CD14-positive monocyte (primary cell): ENCODE data around the gene NBEA. TPM values are rescaled to one million over a fixed set of nuclear protein-coding genes. Genes with fewer than 3 reads are reported as not detected.

Experiments
- DNase-seq, 3 donors: peaks; one replicate each; pipeline ENCODE4 v3.0.0-alpha.2; 2011 to 2022
- H2AFZ ChIP-seq: 2 replicates; pipeline ENCODE4 v1.6.0; 2012; ENCODE audit warnings: mild to moderate bottlenecking, low read depth, low read length, inconsistent platforms; ENCODE audit not compliant: insufficient read depth, poor library complexity, severe bottlenecking
- H3K27ac ChIP-seq, 2 donors: 1 replicate in 1 of 2; 2 replicates in 1 of 2; pipeline ENCODE4 v1.5.1; 2012 to 2013; ENCODE audit warnings: low read length in 2 of 2, control low read depth in 1 of 2, inconsistent platforms in 1 of 2, low read depth in 1 of 2, mild to moderate bottlenecking in 1 of 2
- H3K27me3 ChIP-seq, 2 donors: one replicate each; pipeline versions ENCODE4 v1.6.0 to v1.6.1; 2011 to 2013; ENCODE audit warnings: low read length in 2 of 2; ENCODE audit not compliant: control insufficient read depth in 2 of 2, insufficient read depth in 2 of 2
- H3K36me3 ChIP-seq, 2 donors: replicated peaks in 1 of 2; 1 replicate in 1 of 2; 2 replicates in 1 of 2; pipeline versions ENCODE4 v1.5.1 to v1.6.1; 2012 to 2013; ENCODE audit warnings: low read length in 2 of 2, control low read depth in 1 of 2, inconsistent platforms in 1 of 2, mild to moderate bottlenecking in 1 of 2; ENCODE audit not compliant: insufficient read depth in 2 of 2, control insufficient read depth in 1 of 2
- H3K4me1 ChIP-seq, 2 donors: 1 replicate in 1 of 2; 2 replicates in 1 of 2; pipeline versions ENCODE4 v1.5.1 to v1.6.1; 2012 to 2013; ENCODE audit warnings: low read length in 2 of 2, control low read depth in 1 of 2, inconsistent platforms in 1 of 2, mild to moderate bottlenecking in 1 of 2, moderate library complexity in 1 of 2; ENCODE audit not compliant: insufficient read depth in 2 of 2, control insufficient read depth in 1 of 2
- H3K4me2 ChIP-seq: replicated peaks from 2 replicates; pipeline ENCODE3; 2012; ENCODE audit warnings: low read length, moderate library complexity, mild to moderate bottlenecking; ENCODE audit not compliant: poor library complexity, severe bottlenecking; ENCODE audit errors: extremely low read depth
- H3K4me3 ChIP-seq, 3 experiments: fragments of 200-600 bp in 1 of 3; sonication (generic) in 1 of 3; replicated peaks in 1 of 3; 1 replicate in 2 of 3; 2 replicates in 1 of 3; pipeline ENCODE4 v1.5.1; 2011 to 2013; ENCODE audit warnings: low read length in 3 of 3, mild to moderate bottlenecking in 3 of 3, control low read depth in 2 of 3, low read depth in 2 of 3, inconsistent platforms in 1 of 3, moderate library complexity in 1 of 3
- H3K79me2 ChIP-seq: 2 replicates; pipeline ENCODE4 v1.6.0; 2012; ENCODE audit warnings: mild to moderate bottlenecking, control low read depth, inconsistent platforms, low read length, moderate library complexity; ENCODE audit not compliant: insufficient read depth
- H3K9ac ChIP-seq: 2 replicates; pipeline ENCODE4 v1.6.0; 2017; ENCODE audit warnings: low read length, mild to moderate bottlenecking; ENCODE audit not compliant: insufficient read depth, poor library complexity, severe bottlenecking
- H3K9me3 ChIP-seq, 2 donors: replicated peaks in 1 of 2; 1 replicate in 1 of 2; 2 replicates in 1 of 2; pipeline versions ENCODE4 v1.5.1 to v1.6.1; 2012 to 2013; ENCODE audit warnings: low read length in 2 of 2, control low read depth in 1 of 2; ENCODE audit not compliant: control insufficient read depth in 1 of 2, insufficient read depth in 1 of 2
- H4K20me1 ChIP-seq: 2 replicates; pipeline ENCODE4 v1.6.0; 2012; ENCODE audit warnings: mild to moderate bottlenecking, low read length, control low read depth, moderate library complexity; ENCODE audit not compliant: insufficient read depth
- H3K27ac Mint-ChIP-seq, 7 donors: one replicate each; pipeline ENCODE4 v1.8.0; 2020; ENCODE audit warnings: mild to moderate bottlenecking in 7 of 7, mixed read lengths in 7 of 7, moderate library complexity in 6 of 7, inconsistent platforms in 2 of 7
- H3K27me3 Mint-ChIP-seq, 3 donors: one replicate each; pipeline ENCODE4 v1.8.0; 2021 to 2022; ENCODE audit warnings: low read depth in 3 of 3, mild to moderate bottlenecking in 3 of 3, mixed read lengths in 3 of 3, moderate library complexity in 3 of 3, inconsistent platforms in 1 of 3
- H3K36me3 Mint-ChIP-seq, 2 donors: one replicate each; pipeline ENCODE4 v1.8.0; 2020; ENCODE audit warnings: mixed read lengths in 2 of 2, inconsistent platforms in 1 of 2, mild to moderate bottlenecking in 1 of 2
- H3K4me1 Mint-ChIP-seq: one replicate; pipeline ENCODE4 v1.8.0; 2020; ENCODE audit warnings: mild to moderate bottlenecking, mixed read lengths
- H3K4me3 Mint-ChIP-seq, 2 donors: one replicate each; pipeline ENCODE4 v1.8.0; 2020; ENCODE audit warnings: mild to moderate bottlenecking in 2 of 2, mixed read lengths in 2 of 2, moderate library complexity in 1 of 2
- H3K9me3 Mint-ChIP-seq, 7 donors: one replicate each; pipeline ENCODE4 v1.8.0; 2020 to 2022; ENCODE audit warnings: mixed read lengths in 7 of 7, mild to moderate bottlenecking in 6 of 7, moderate library complexity in 6 of 7, inconsistent platforms in 2 of 7
- CTCF ChIP-seq: fragments of 200-600 bp; IDR thresholded peaks from one replicate; pipeline ENCODE4 v1.8.0; 2022; ENCODE audit warnings: antibody characterized with exemption, mild to moderate bottlenecking
- WGBS: methylation state at CpG from one replicate; pipeline ENCODE4 v1.1.5; 2013; ENCODE audit warnings: missing lambda C conversion rate; ENCODE audit not compliant: insufficient coverage; 5-methylcytosine and 5-hydroxymethylcytosine counted together
- intact Hi-C, 2 donors: fragments of 100-400 bp; cut with micrococcal nuclease; formaldehyde crosslinking; loops; one replicate each; pipeline versions ENCODE4 v1.15.0 to v1.15.1; 2023
- polyA plus RNA-seq, 3 donors: library from polyadenylated mRNA; depleted of rRNA in 1 of 3; unstranded in 2 of 3; stranded (reverse) in 1 of 3; fragments of 300-500 nt in 2 of 3; fragments of >200 nt in 1 of 3; fragmentation: Illumina TruSeq in 2 of 3; gene quantifications; 1 replicate in 2 of 3; 2 replicates in 1 of 3; pipeline ENCODE4 v1.2.3, GENCODE V29; 2012 to 2021

Gene NBEA
- polyA plus RNA-seq, 3 donors: 0.03 to 0.23 (median 0.08) TPM

DNA sequence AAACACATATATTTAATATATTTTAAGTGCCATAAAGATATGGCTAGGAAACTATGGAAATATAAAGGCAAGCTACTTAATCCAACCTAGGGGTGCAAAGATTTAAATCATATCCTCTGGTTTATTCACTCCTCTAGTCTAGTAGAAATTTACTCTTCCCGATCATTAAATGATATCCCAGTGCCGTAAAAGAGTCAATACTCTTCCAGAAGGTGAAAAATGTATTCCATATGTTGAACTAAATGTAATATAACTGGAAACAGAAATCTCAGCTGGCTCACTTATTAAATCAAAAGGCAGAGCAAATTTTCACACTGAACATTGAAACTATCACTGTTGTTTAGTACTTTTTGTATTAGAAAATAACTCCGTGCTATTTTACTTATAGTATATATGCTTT, 523.3 kb downstream of the NBEA start:
- no peaks in the 10 kb centered on the region for H3K4me1 ChIP-seq
- peaks cover under 1% of the 10 kb centered on the region for H3K4me1 Mint-ChIP-seq
- H3K27me3 ChIP-seq: peaks cover 18 to 30% of the 10 kb centered on the region in 2 donors
- TF ChIP-seq CTCF: no peak
- intact Hi-C loops: no loop called here
- H3K79me2 ChIP-seq: no peaks in the 10 kb centered on the region
- H4K20me1 ChIP-seq: no peaks in the 10 kb centered on the region
- no peak overlapping the region for H2AFZ ChIP-seq
- H3K9me3 ChIP-seq: peaks cover 0 to 5% of the 10 kb centered on the region in 2 donors
- no peak overlapping the region for H3K4me2 ChIP-seq
- peaks cover 0 to 4% (median 2%) of the 10 kb centered on the region in 7 donors for H3K9me3 Mint-ChIP-seq
- DNase-seq: no peak
- H3K27ac Mint-ChIP-seq: no peak overlapping the region
- H3K4me3 ChIP-seq: no peak overlapping the region
- H3K9ac ChIP-seq: no peak overlapping the region
- H3K36me3 Mint-ChIP-seq: no peaks in the 10 kb centered on the region
- WGBS: no CpG with 5 or more reads among the region's 3 CpGs
- H3K27ac ChIP-seq: no peak overlapping the region
- H3K36me3 ChIP-seq: no peaks in the 10 kb centered on the region
- H3K27me3 Mint-ChIP-seq: peaks cover 16 to 24% (median 24%) of the 10 kb centered on the region in 3 donors
- no peak overlapping the region for H3K4me3 Mint-ChIP-seq

GRCh38 chr13:35468195-35468594, 526.1 kb downstream of the NBEA start:
- no peak for DNase-seq
- intact Hi-C loops: no loop called here
- H3K4me3 ChIP-seq: no peak overlapping the region
- no peak overlapping the region for H3K4me3 Mint-ChIP-seq
- H4K20me1 ChIP-seq: no peaks in the 10 kb centered on the region
- no peak for TF ChIP-seq CTCF
- H3K4me2 ChIP-seq: no peak overlapping the region
- H3K4me1 ChIP-seq: peaks cover 6% of the 10 kb centered on the region in 2 donors
- no peak overlapping the region for H2AFZ ChIP-seq
- H3K36me3 ChIP-seq: no peaks in the 10 kb centered on the region
- no peak overlapping the region for H3K9ac ChIP-seq
- peaks cover 45 to 59% of the 10 kb centered on the region in 2 donors for H3K27me3 ChIP-seq
- no peak overlapping the region for H3K27ac ChIP-seq
- H3K4me1 Mint-ChIP-seq: peaks cover 11% of the 10 kb centered on the region
- no peaks in the 10 kb centered on the region for H3K79me2 ChIP-seq
- peaks cover 0 to 23% of the 10 kb centered on the region in 2 donors for H3K9me3 ChIP-seq
- no peaks in the 10 kb centered on the region for H3K36me3 Mint-ChIP-seq
- peaks cover 0 to 17% (median 7%) of the 10 kb centered on the region in 7 donors for H3K9me3 Mint-ChIP-seq
- no CpG with 5 or more reads among the region's 1 CpG for WGBS
- no peak overlapping the region for H3K27ac Mint-ChIP-seq
- H3K27me3 Mint-ChIP-seq: peaks cover 43 to 52% (median 51%) of the 10 kb centered on the region in 3 donors
